GM19193 (cell line): ENCODE measurements around the gene METTL24.

Source experiments
- POLR2A ChIP-seq: IDR thresholded peaks from 4 replicates; pipeline ENCODE4 v1.6.1; 2011; ENCODE audit not compliant: insufficient read depth, insufficient read length; ENCODE audit errors: extremely low read depth

The METTL24 gene

GRCh38 chr6:110310861-110311446, 47.2 kb downstream of the METTL24 start:
- TF ChIP-seq POLR2A = no peak

- no peak for TF ChIP-seq POLR2A
These were observed 50.8 kb downstream of the METTL24 start for GRCh38 chr6:110307368-110307767.

GRCh38 chr6:110298916-110299315, 59.2 kb downstream of the METTL24 start:
- TF ChIP-seq POLR2A = no peak

GRCh38 chr6:110298411-110298810, 59.7 kb downstream of the METTL24 start:
- no peak for TF ChIP-seq POLR2A

GRCh38 chr6:110296241-110297025, 61.7 kb downstream of the METTL24 start:
- no peak for TF ChIP-seq POLR2A

- TF ChIP-seq POLR2A = no peak
These were observed 62.5 kb downstream of the METTL24 start for GRCh38 chr6:110295451-110296165.

- no peak for TF ChIP-seq POLR2A
These were observed 70.4 kb downstream of the METTL24 start for GRCh38 chr6:110287462-110288341.

- TF ChIP-seq POLR2A = no peak
These were observed 72.7 kb downstream of the METTL24 start for GRCh38 chr6:110285306-110286060.

- TF ChIP-seq POLR2A = no peak
These were observed 73.3 kb downstream of the METTL24 start for GRCh38 chr6:110284855-110285254.

GRCh38 chr6:110283657-110284056, 74.5 kb downstream of the METTL24 start:
- TF ChIP-seq POLR2A = no peak

GRCh38 chr6:110282412-110282811, 75.7 kb downstream of the METTL24 start:
- no peak for TF ChIP-seq POLR2A

GRCh38 chr6:110277100-110277665, 81.0 kb downstream of the METTL24 start:
- no peak for TF ChIP-seq POLR2A

GRCh38 chr6:110271732-110272022, 86.5 kb downstream of the METTL24 start:
- no peak for TF ChIP-seq POLR2A

- no peak for TF ChIP-seq POLR2A
These were observed 88.0 kb downstream of the METTL24 start for GRCh38 chr6:110270165-110270564.
